ENCODE measurements around the gene LRRFIP1. TPM values are rescaled to one million over a fixed set of nuclear protein-coding genes. Genes with fewer than 3 reads are reported as not detected.
A peak's percentile ranks its signal among the peaks of the same experiment; 100 is the strongest.
"Not testable (repeated sequence)": the region's sequence is repeated elsewhere in the genome, so short reads cannot be mapped to it uniquely, and the experiment has no call there.

The LRRFIP1 gene
- total and polyA plus RNA-seq, 9 donors, result 27.4 to 71.1 (median 56.1) TPM

GRCh38 chr2:237763812-237764211, 136.4 kb downstream of the LRRFIP1 start:
- 92 to 98% (median 97%) methylated on average over 10 of the region's 10 CpGs for WGBS, 3 donors
- Histone ChIP-seq H3K9me3 (no peaks in the 10 kb centered on the region), H3K27me3 (no peaks in the 10 kb centered on the region), H3K4me1 (ENCODE audit: insufficient read depth) (peaks cover 5% of the 10 kb centered on the region), H3K27ac (no peak overlapping the region), H3K36me3 (no peaks in the 10 kb centered on the region), H3K4me3 (no peak overlapping the region)
- TF ChIP-seq, protein P1, sequence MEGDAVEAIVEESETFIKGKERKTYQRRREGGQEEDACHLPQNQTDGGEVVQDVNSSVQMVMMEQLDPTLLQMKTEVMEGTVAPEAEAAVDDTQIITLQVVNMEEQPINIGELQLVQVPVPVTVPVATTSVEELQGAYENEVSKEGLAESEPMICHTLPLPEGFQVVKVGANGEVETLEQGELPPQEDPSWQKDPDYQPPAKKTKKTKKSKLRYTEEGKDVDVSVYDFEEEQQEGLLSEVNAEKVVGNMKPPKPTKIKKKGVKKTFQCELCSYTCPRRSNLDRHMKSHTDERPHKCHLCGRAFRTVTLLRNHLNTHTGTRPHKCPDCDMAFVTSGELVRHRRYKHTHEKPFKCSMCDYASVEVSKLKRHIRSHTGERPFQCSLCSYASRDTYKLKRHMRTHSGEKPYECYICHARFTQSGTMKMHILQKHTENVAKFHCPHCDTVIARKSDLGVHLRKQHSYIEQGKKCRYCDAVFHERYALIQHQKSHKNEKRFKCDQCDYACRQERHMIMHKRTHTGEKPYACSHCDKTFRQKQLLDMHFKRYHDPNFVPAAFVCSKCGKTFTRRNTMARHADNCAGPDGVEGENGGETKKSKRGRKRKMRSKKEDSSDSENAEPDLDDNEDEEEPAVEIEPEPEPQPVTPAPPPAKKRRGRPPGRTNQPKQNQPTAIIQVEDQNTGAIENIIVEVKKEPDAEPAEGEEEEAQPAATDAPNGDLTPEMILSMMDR (IDR thresholded peaks at IDR 0.05), result no peak
- TF ChIP-seq EP300 (IDR thresholded peaks at IDR 0.05) (no peak), POLR2A (IDR thresholded peaks at IDR 0.05) (no peak)
- intact Hi-C loops (cut with DNase I), result loop anchor here in 1 of 4 donors (10.0 kb wide), 1 partner anchor 181 kb away; no protein-coding TSS in a partner anchor
- no peak for DNase-seq

- not testable (repeated sequence) for H3K4me3 ChIP-seq; H3K27me3 ChIP-seq; H3K36me3 ChIP-seq; H3K27ac ChIP-seq; H3K4me1 ChIP-seq (ENCODE audit: insufficient read depth); H3K9me3 ChIP-seq
- intact Hi-C loops (cut with DNase I), result loop anchor here in 1 of 4 donors (10.0 kb wide), 1 partner anchor 180 kb away; no protein-coding TSS in a partner anchor
- WGBS, 3 donors, result 51 to 70% (median 54%) methylated on average over 6 of the region's 6 CpGs
- DNase-seq, result peak in 2 of 5 donors; percentile 33 to 57
These were observed 137.7 kb downstream of the LRRFIP1 start for GRCh38 chr2:237765122-237765521.

DNA sequence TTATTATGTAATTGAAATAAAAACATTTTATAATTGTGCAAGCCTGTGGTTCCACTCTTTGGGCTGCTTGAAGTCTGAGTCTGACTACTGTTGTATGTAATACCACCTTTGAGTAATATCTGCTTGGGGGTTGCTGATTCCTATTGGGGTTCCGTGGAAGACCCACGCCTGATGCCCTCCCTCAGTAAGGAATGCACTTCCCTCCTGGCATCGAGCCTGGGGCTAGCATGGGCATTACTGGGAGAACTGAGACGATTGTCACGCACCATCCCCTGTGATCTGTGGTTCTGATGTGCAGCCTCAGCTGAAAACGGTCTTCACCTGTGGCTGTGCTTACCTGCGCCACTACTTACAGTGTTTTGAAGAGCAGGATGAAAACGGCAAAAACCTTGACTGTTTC, 138.5 kb downstream of the LRRFIP1 start:
- H3K36me3 ChIP-seq, result no peaks in the 10 kb centered on the region

DNA sequence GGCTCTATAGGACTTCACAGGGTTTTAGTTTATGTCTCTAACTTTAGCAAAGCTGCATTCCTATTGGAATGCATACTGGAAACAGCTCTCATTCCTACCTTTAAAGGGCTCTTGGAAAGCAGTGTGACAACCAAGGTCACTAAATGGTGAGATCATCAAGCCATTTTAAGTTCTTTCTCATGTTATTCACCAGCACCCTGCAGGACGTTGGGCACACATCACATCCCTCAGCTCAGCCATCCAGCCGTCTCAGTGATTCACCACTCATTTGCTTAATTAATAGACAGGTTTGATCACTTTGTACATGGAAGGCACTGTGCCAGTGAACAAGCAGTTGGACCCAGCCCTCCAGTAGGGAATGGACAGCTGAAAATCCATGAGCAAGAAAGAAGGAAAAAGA, 139.0 kb downstream of the LRRFIP1 start:
- H3K27me3 ChIP-seq, result no peaks in the 10 kb centered on the region
- intact Hi-C loops (cut with DNase I), result loop anchor here in 1 of 4 donors (10.0 kb wide), 1 partner anchor 178 kb away; no protein-coding TSS in a partner anchor
- peaks cover 5% of the 10 kb centered on the region for H3K4me1 ChIP-seq (ENCODE audit: insufficient read depth)
- no peaks in the 10 kb centered on the region for H3K36me3 ChIP-seq
- 71 to 75% (median 73%) methylated on average over 2 of the region's 2 CpGs for WGBS, 3 donors
- TF ChIP-seq EP300 (IDR thresholded peaks at IDR 0.05) (no peak), POLR2A (IDR thresholded peaks at IDR 0.05) (no peak)
- TF ChIP-seq, protein P1 (IDR thresholded peaks at IDR 0.05), result no peak
- H3K4me3 ChIP-seq, result no peak overlapping the region
- H3K27ac ChIP-seq, result no peak overlapping the region
- no peak for DNase-seq
- no peaks in the 10 kb centered on the region for H3K9me3 ChIP-seq

More for the DNA sequence above, 138.5 kb downstream of the LRRFIP1 start:
- 84 to 88% (median 85%) methylated on average over 8 of the region's 8 CpGs for WGBS, 3 donors
- H3K27me3 ChIP-seq, result no peaks in the 10 kb centered on the region
- no peak overlapping the region for H3K27ac ChIP-seq
- H3K4me1 ChIP-seq (ENCODE audit: insufficient read depth), result peaks cover 5% of the 10 kb centered on the region
- no peak overlapping the region for H3K4me3 ChIP-seq
- no peaks in the 10 kb centered on the region for H3K9me3 ChIP-seq
- intact Hi-C loops (cut with DNase I), result loop anchor here in 1 of 4 donors (10.0 kb wide), 1 partner anchor 179 kb away; no protein-coding TSS in a partner anchor
- no peak for DNase-seq
- TF ChIP-seq, protein P1 (IDR thresholded peaks at IDR 0.05), result no peak
- no peak for TF ChIP-seq EP300 (IDR thresholded peaks at IDR 0.05)
- TF ChIP-seq POLR2A (IDR thresholded peaks at IDR 0.05), result no peak

- Histone ChIP-seq H3K9me3 (no peaks in the 10 kb centered on the region), H3K27me3 (no peaks in the 10 kb centered on the region), H3K36me3 (no peaks in the 10 kb centered on the region), H3K4me3 (no peak overlapping the region), H3K4me1 (ENCODE audit: insufficient read depth) (no peaks in the 10 kb centered on the region), H3K27ac (no peak overlapping the region)
- intact Hi-C loops (cut with DNase I), result no loop called here
- WGBS, 3 donors, result 92 to 98% (median 98%) methylated on average over 3 of the region's 3 CpGs
- TF ChIP-seq, protein P1 (IDR thresholded peaks at IDR 0.05), result no peak
- TF ChIP-seq EP300 (IDR thresholded peaks at IDR 0.05) (no peak), POLR2A (IDR thresholded peaks at IDR 0.05) (no peak)
- DNase-seq, result no peak
These were observed 145.1 kb downstream of the LRRFIP1 start for GRCh38 chr2:237772513-237772912.

All from ovary (tissue), 9 donors.